Measurements from ENCODE around the gene P2RY2.

DNA sequence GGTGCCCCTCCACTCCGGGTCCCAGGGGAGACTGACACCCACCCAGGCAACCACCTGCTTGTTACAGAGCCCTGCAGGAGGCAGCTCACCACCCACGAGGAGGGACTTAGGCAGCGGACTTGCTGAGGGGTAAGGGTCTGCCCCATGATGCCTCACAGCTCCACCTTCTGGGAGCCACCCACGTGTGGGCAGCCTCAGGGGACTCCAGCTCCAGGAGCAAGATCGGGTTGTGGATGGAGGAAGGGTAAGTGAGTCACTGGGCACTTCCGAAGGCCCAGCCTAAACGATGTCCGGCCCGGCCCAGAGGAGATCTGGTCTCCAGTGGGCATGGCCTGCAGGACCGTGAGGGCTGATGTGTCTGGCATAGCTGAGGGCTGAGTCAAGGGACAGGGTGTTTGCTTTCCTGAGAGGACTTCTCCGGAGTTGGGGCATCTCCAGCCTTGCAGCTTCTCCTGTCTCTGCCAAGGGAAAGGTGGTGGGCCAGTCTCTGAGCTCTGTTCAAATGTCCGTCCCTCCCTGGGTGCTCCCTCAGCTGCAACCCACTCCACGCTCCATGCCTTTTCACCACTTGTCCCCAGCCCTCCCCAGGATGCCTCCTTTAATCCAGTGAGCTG is 32.3 kb upstream of the P2RY2 start:
- TF ChIP-seq, protein P1, sequence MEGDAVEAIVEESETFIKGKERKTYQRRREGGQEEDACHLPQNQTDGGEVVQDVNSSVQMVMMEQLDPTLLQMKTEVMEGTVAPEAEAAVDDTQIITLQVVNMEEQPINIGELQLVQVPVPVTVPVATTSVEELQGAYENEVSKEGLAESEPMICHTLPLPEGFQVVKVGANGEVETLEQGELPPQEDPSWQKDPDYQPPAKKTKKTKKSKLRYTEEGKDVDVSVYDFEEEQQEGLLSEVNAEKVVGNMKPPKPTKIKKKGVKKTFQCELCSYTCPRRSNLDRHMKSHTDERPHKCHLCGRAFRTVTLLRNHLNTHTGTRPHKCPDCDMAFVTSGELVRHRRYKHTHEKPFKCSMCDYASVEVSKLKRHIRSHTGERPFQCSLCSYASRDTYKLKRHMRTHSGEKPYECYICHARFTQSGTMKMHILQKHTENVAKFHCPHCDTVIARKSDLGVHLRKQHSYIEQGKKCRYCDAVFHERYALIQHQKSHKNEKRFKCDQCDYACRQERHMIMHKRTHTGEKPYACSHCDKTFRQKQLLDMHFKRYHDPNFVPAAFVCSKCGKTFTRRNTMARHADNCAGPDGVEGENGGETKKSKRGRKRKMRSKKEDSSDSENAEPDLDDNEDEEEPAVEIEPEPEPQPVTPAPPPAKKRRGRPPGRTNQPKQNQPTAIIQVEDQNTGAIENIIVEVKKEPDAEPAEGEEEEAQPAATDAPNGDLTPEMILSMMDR (conservative IDR thresholded peaks at IDR 0.05 in 1 of 2, IDR thresholded peaks at IDR 0.05 in 1 of 2; ENCODE audit: extremely low read depth in 1 of 2, insufficient read depth in 1 of 2, low read depth in 1 of 2, low read length in 2 of 2), result no peak
- TF ChIP-seq EZH2 (IDR thresholded peaks at IDR 0.05; ENCODE audit: borderline replicate concordance, low read length), result no peak
